Activated CD4-positive, alpha-beta memory T cell treated with anti-CD3 and anti-CD28 coated beads for 36 hours (primary cell): ENCODE measurements around the gene ASCL3. TPM values are rescaled to one million over a fixed set of nuclear protein-coding genes. Genes with fewer than 3 reads are reported as not detected.
"Not testable (repeated sequence)": the region's sequence is repeated elsewhere in the genome, so short reads cannot be mapped to it uniquely, and the experiment has no call there.

Experiments
- CTCF ChIA-PET: fragments of 350-600 bp; sonication (Branson Sonifier 250); formaldehyde crosslinking; loops from one replicate; lab custom pipeline; 2021; ENCODE audit warnings: antibody characterized with exemption, inconsistent platforms; lab: Charles Lee
- POLR2A ChIA-PET: fragments of 350-600 bp; sonication (Branson Sonifier 250); formaldehyde crosslinking; loops from one replicate; lab custom pipeline; 2021; ENCODE audit warnings: antibody characterized with exemption; lab: Charles Lee
- DNase-seq: peaks from one replicate; pipeline ENCODE4 v3.0.0-alpha.2; 2020
- H3K27ac Mint-ChIP-seq: one replicate; pipeline ENCODE4 v1.8.0; 2021; ENCODE audit warnings: mixed read lengths
- H3K27me3 Mint-ChIP-seq: one replicate; pipeline ENCODE4 v1.8.0; 2021; ENCODE audit warnings: mixed read lengths
- H3K36me3 Mint-ChIP-seq: one replicate; pipeline ENCODE4 v1.8.0; 2021; ENCODE audit warnings: mixed read lengths
- H3K4me1 Mint-ChIP-seq: one replicate; pipeline ENCODE4 v1.8.0; 2021; ENCODE audit warnings: low read depth, mixed read lengths
- H3K4me3 Mint-ChIP-seq: one replicate; pipeline ENCODE4 v1.8.0; 2021; ENCODE audit warnings: mild to moderate bottlenecking, mixed read lengths
- H3K9me3 Mint-ChIP-seq: one replicate; pipeline ENCODE4 v1.8.0; 2021; ENCODE audit warnings: mixed read lengths
- intact Hi-C: fragments of 100-400 bp; cut with micrococcal nuclease; formaldehyde crosslinking; loops from one replicate; pipeline ENCODE4 v1.15.1; 2023
- total RNA-seq, 2 experiments: library from RNA; stranded (reverse); gene quantifications; one replicate each; pipeline ENCODE4 v1.2.3, GENCODE V29; 2021

ASCL3 gene
- total RNA-seq, 2 experiments from 2014 or later = not detected

- peaks cover 7% of the 10 kb centered on the region for H3K4me1 Mint-ChIP-seq
- no peaks in the 10 kb centered on the region for H3K36me3 Mint-ChIP-seq
- ChIA-PET CTCF (no interaction called here), POLR2A (no interaction called here)
- H3K9me3 Mint-ChIP-seq = no peaks in the 10 kb centered on the region
- no peak for DNase-seq
- H3K4me3 Mint-ChIP-seq = no peak overlapping the region
- intact Hi-C loops = no loop called here
- H3K27ac Mint-ChIP-seq = no peak overlapping the region
- peaks cover 1% of the 10 kb centered on the region for H3K27me3 Mint-ChIP-seq
Measured at GRCh38 chr11:8941341-8942103, 1.3 kb downstream of the ASCL3 start.

GRCh38 chr11:8937659-8938058 is 5.2 kb downstream of the ASCL3 start:
- Mint-ChIP-seq H3K36me3 (no peaks in the 10 kb centered on the region), H3K4me3 (no peak overlapping the region), H3K4me1 (peaks cover 10% of the 10 kb centered on the region), H3K27ac (no peak overlapping the region), H3K27me3 (peaks cover 1% of the 10 kb centered on the region), H3K9me3 (no peaks in the 10 kb centered on the region)
- ChIA-PET CTCF (interaction anchor here (0.9 to 1.4 kb wide), 3 partner anchors 11 to 200 kb away, joined by 3 to 4 read pairs (median 3); no protein-coding TSS in a partner anchor), POLR2A (interaction anchor here (0.6 kb wide), 1 partner anchor 22 kb away, joined by 4 read pairs; no protein-coding TSS in a partner anchor)
- intact Hi-C loops = no loop called here
- DNase-seq = no peak

- Mint-ChIP-seq H3K4me1 (peaks cover 10% of the 10 kb centered on the region), H3K27ac (no peak overlapping the region), H3K27me3 (peaks cover 1% of the 10 kb centered on the region), H3K36me3 (no peaks in the 10 kb centered on the region), H3K9me3 (no peaks in the 10 kb centered on the region), H3K4me3 (no peak overlapping the region)
- POLR2A ChIA-PET = interaction anchor here (0.6 kb wide), 1 partner anchor 22 kb away, joined by 4 read pairs; no protein-coding TSS in a partner anchor
- CTCF ChIA-PET = interaction anchor here (0.9 to 1.4 kb wide), 3 partner anchors 12 to 201 kb away, joined by 3 to 4 read pairs (median 3); no protein-coding TSS in a partner anchor
- intact Hi-C loops = no loop called here
- no peak for DNase-seq
Measured at GRCh38 chr11:8937159-8937558, 5.7 kb downstream of the ASCL3 start.

- DNase-seq = not testable (repeated sequence)
Measured at GRCh38 chr11:8935789-8936188, 7.0 kb downstream of the ASCL3 start.

GRCh38 chr11:8934742-8935488 is 7.9 kb downstream of the ASCL3 start:
- intact Hi-C loops = no loop called here
- POLR2A ChIA-PET = no interaction called here
- H3K9me3 Mint-ChIP-seq = no peaks in the 10 kb centered on the region
- no peak for DNase-seq
- H3K4me1 Mint-ChIP-seq = peaks cover 10% of the 10 kb centered on the region
- H3K27ac Mint-ChIP-seq = no peak overlapping the region
- CTCF ChIA-PET = interaction anchor here (1.3 kb wide), 1 partner anchor 203 kb away, joined by 6 read pairs; no protein-coding TSS in a partner anchor
- no peaks in the 10 kb centered on the region for H3K27me3 Mint-ChIP-seq
- no peak overlapping the region for H3K4me3 Mint-ChIP-seq
- H3K36me3 Mint-ChIP-seq = no peaks in the 10 kb centered on the region

More at GRCh38 chr11:8935789-8936188, 7.0 kb downstream of the ASCL3 start:
- H3K27me3 Mint-ChIP-seq, H3K27ac Mint-ChIP-seq, H3K4me3 Mint-ChIP-seq, H3K9me3 Mint-ChIP-seq, H3K36me3 Mint-ChIP-seq, intact Hi-C loops, H3K4me1 Mint-ChIP-seq, POLR2A ChIA-PET: not testable (repeated sequence)
- CTCF ChIA-PET = interaction anchor here (0.9 to 1.3 kb wide), 2 partner anchors 21 to 202 kb away, joined by 3 to 6 read pairs; no protein-coding TSS in a partner anchor

- no peak overlapping the region for H3K27ac Mint-ChIP-seq
- H3K27me3 Mint-ChIP-seq = no peaks in the 10 kb centered on the region
- ChIA-PET CTCF (no interaction called here), POLR2A (no interaction called here)
- no peak for DNase-seq
- H3K36me3 Mint-ChIP-seq = no peaks in the 10 kb centered on the region
- H3K4me3 Mint-ChIP-seq = no peak overlapping the region
- no peaks in the 10 kb centered on the region for H3K9me3 Mint-ChIP-seq
- peaks cover 10% of the 10 kb centered on the region for H3K4me1 Mint-ChIP-seq
- intact Hi-C loops = no loop called here
Measured at GRCh38 chr11:8933931-8934330, 8.9 kb downstream of the ASCL3 start.

GRCh38 chr11:8932564-8933180 is 10.1 kb downstream of the ASCL3 start, which contains the start of gene C11orf16:
Gene C11orf16, minus strand, starts transcription at chr11:8932947. Its CDS starts 639 bp downstream, at chr11:8932308.
- Mint-ChIP-seq H3K9me3 (no peaks in the 10 kb centered on the region), H3K4me3 (no peak within 1 kb of the TSS), H3K4me1 (peaks cover 10% of the 10 kb centered on the region), H3K36me3 (no peaks in the 10 kb centered on the region), H3K27me3 (no peaks in the 10 kb centered on the region), H3K27ac (no peak within 1 kb of the TSS)
- POLR2A ChIA-PET = no interaction called here
- intact Hi-C loops = no loop called here
- no peak for DNase-seq
- CTCF ChIA-PET = interaction anchor here (1.5 kb wide), 1 partner anchor 27 kb away, joined by 3 read pairs; no protein-coding TSS in a partner anchor

GRCh38 chr11:8930456-8931175 is 12.2 kb downstream of the ASCL3 start:
- ChIA-PET POLR2A (no interaction called here), CTCF (no interaction called here)
- Mint-ChIP-seq H3K9me3 (no peaks in the 10 kb centered on the region), H3K4me1 (peaks cover 3% of the 10 kb centered on the region), H3K27me3 (no peaks in the 10 kb centered on the region), H3K27ac (no peak overlapping the region), H3K4me3 (no peak overlapping the region), H3K36me3 (no peaks in the 10 kb centered on the region)
- intact Hi-C loops = no loop called here
- DNase-seq = no peak

GRCh38 chr11:8928981-8929615 is 13.7 kb downstream of the ASCL3 start:
- intact Hi-C loops = no loop called here
- no peak for DNase-seq
- ChIA-PET CTCF (no interaction called here), POLR2A (no interaction called here)
- Mint-ChIP-seq H3K36me3 (no peaks in the 10 kb centered on the region), H3K4me3 (no peak overlapping the region), H3K9me3 (no peaks in the 10 kb centered on the region), H3K27me3 (no peaks in the 10 kb centered on the region), H3K4me1 (no peaks in the 10 kb centered on the region), H3K27ac (no peak overlapping the region)

GRCh38 chr11:8928205-8928604 is 14.6 kb downstream of the ASCL3 start:
- H3K4me3 Mint-ChIP-seq = no peak overlapping the region
- H3K4me1 Mint-ChIP-seq = no peaks in the 10 kb centered on the region

GRCh38 chr11:8927233-8927632 is 15.6 kb downstream of the ASCL3 start:
- no peaks in the 10 kb centered on the region for H3K4me1 Mint-ChIP-seq
- no peak for DNase-seq
- peaks cover 6% of the 10 kb centered on the region for H3K36me3 Mint-ChIP-seq
- ChIA-PET CTCF (interaction anchor here (2.1 kb wide), 1 partner anchor 12 kb away, joined by 6 read pairs; no protein-coding TSS in a partner anchor), POLR2A (no interaction called here)
- H3K9me3 Mint-ChIP-seq = no peaks in the 10 kb centered on the region
- H3K27ac Mint-ChIP-seq = no peak overlapping the region
- H3K27me3 Mint-ChIP-seq = no peaks in the 10 kb centered on the region
- intact Hi-C loops = no loop called here
- no peak overlapping the region for H3K4me3 Mint-ChIP-seq

More at GRCh38 chr11:8928205-8928604, 14.6 kb downstream of the ASCL3 start:
- Mint-ChIP-seq H3K9me3 (no peaks in the 10 kb centered on the region), H3K27me3 (no peaks in the 10 kb centered on the region), H3K36me3 (peaks cover 3% of the 10 kb centered on the region), H3K27ac (no peak overlapping the region)
- CTCF ChIA-PET = interaction anchor here (2.1 kb wide), 1 partner anchor 13 kb away, joined by 6 read pairs; no protein-coding TSS in a partner anchor
- POLR2A ChIA-PET = no interaction called here
- intact Hi-C loops = no loop called here
- no peak for DNase-seq
